ENCODE results near the gene GOLT1A. TPM values are rescaled to one million over a fixed set of nuclear protein-coding genes. Genes with fewer than 3 reads are reported as not detected.

The GOLT1A gene
- total and polyA plus RNA-seq, 10 of the 15 experiments (the other 5 are each of a cell fraction or from before 2014, with no cell fraction given) = 0.09 to 0.46 TPM; not detected in 8

DNA sequence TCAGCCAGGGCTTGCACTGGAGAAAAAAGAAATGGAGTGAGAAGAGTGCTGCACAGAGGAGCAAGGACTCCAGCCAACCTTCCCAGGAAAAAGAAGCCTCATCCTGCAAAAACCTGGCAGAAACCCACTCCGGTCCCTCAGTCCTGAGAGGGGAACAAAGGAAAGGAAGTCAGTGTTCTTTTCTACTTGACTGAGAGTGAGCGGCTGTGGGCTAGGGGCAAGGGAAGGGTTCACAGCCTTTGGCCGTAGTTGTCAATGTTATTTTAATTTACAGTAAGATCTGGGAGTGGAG, 8.9 kb upstream of the GOLT1A start (continued):
- TF ChIP-seq, protein P1, sequence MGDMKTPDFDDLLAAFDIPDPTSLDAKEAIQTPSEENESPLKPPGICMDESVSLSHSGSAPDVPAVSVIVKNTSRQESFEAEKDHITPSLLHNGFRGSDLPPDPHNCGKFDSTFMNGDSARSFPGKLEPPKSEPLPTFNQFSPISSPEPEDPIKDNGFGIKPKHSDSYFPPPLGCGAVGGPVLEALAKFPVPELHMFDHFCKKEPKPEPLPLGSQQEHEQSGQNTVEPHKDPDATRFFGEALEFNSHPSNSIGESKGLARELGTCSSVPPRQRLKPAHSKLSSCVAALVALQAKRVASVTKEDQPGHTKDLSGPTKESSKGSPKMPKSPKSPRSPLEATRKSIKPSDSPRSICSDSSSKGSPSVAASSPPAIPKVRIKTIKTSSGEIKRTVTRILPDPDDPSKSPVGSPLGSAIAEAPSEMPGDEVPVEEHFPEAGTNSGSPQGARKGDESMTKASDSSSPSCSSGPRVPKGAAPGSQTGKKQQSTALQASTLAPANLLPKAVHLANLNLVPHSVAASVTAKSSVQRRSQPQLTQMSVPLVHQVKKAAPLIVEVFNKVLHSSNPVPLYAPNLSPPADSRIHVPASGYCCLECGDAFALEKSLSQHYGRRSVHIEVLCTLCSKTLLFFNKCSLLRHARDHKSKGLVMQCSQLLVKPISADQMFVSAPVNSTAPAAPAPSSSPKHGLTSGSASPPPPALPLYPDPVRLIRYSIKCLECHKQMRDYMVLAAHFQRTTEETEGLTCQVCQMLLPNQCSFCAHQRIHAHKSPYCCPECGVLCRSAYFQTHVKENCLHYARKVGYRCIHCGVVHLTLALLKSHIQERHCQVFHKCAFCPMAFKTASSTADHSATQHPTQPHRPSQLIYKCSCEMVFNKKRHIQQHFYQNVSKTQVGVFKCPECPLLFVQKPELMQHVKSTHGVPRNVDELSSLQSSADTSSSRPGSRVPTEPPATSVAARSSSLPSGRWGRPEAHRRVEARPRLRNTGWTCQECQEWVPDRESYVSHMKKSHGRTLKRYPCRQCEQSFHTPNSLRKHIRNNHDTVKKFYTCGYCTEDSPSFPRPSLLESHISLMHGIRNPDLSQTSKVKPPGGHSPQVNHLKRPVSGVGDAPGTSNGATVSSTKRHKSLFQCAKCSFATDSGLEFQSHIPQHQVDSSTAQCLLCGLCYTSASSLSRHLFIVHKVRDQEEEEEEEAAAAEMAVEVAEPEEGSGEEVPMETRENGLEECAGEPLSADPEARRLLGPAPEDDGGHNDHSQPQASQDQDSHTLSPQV (IDR thresholded peaks at IDR 0.05) = no peak
- TF ChIP-seq MYC (IDR thresholded peaks at IDR 0.05; ENCODE audit: insufficient read depth, insufficient read length, insufficient replicate concordance, low read length, severe bottlenecking) = no peak
- TF ChIP-seq EED (IDR thresholded peaks at IDR 0.05; ENCODE audit: low read depth) = no peak
- TF ChIP-seq MLLT1 (IDR thresholded peaks at IDR 0.05) = no peak

DNA sequence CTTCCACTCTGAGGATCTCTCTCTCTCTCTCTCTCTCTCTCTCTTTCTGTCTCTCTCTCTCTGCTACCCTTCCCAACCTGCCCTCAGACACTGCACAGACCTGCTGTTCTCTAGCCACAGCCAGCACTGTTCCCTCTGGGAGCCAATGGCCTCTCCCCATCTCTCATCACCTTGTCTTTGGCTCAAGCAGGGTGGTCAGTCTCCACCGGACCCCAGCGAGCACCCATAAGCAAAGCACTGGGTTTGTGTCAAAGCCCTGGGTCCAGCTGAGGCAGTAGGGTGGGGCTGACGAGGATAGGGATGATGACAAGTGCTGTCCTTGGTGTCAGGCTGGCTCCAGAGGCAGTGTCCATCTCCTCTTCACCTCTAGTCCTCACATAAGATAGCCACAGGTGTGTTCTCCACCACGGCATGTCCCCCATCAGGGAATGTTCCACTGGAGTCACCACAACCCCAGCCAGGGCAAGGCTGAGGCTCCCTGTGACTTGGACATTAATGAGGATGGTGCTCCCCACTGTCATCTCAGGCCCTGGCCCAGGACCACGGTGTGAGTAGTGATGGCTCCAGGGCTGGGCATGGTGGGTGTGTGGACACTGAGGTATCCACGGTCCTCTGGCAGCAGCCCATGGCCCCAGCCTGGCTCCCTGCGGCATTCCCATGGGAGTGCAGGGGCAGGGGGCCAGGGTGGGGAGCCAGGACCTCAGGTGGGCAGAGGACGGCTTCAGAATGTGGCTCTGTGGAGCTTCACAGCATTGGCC, 8.4 kb upstream of the GOLT1A start:
- intact Hi-C loops (cut with micrococcal nuclease; ENCODE audit: unreplicated experiment) (no loop called here), in situ Hi-C loops (cut with MboI) (no loop called here)
- no peak for TF ChIP-seq SIN3A (IDR thresholded peaks at IDR 0.05; ENCODE audit: low read depth, low read length)
- TF ChIP-seq IKZF1 (conservative IDR thresholded peaks at IDR 0.05) = no peak
- no peak for TF ChIP-seq TCF7 (IDR thresholded peaks at IDR 0.05; ENCODE audit: borderline replicate concordance)
- no peak for TF ChIP-seq BCL11A (IDR thresholded peaks at IDR 0.05; ENCODE audit: low read depth, low read length)
- TF ChIP-seq MXI1 (IDR thresholded peaks at IDR 0.05; ENCODE audit: low read depth, low read length) = no peak
- Histone ChIP-seq H3K4me1 (ENCODE audit: control insufficient read depth, insufficient read depth, low read length) (no peaks in the 10 kb centered on the region), H3K79me2 (ENCODE audit: control insufficient read depth, insufficient read depth, low read length) (no peaks in the 10 kb centered on the region), H3K9me3 (replicated peaks; ENCODE audit: control insufficient read depth, insufficient read depth, low read length) (no peaks in the 10 kb centered on the region), H3K27me3 (replicated peaks in 1 of 2; ENCODE audit: control insufficient read depth in 2 of 2, insufficient read depth in 2 of 2, low read length in 1 of 2) (peaks cover 0 to 4% of the 10 kb centered on the region in 2 experiments), H3K4me2 (ENCODE audit: control insufficient read depth, insufficient read depth) (no peak overlapping the region), H3K36me3 (ENCODE audit: control insufficient read depth in 2 of 2, insufficient read depth in 2 of 2, low read length in 1 of 2) (no peaks in the 10 kb centered on the region), H3K4me3 (no peak overlapping the region), H2AFZ (ENCODE audit: control insufficient read depth, low read depth, low read length) (no peak overlapping the region), H3K9ac (ENCODE audit: control insufficient read depth, insufficient read depth, low read length) (no peak overlapping the region), H3K27ac (ENCODE audit: control insufficient read depth, insufficient read depth) (no peak overlapping the region), H4K20me1 (ENCODE audit: control insufficient read depth, insufficient read depth) (no peaks in the 10 kb centered on the region)
- ChIA-PET RAD21 (ENCODE audit: unreplicated experiment) (no interaction called here), SMC1A (ENCODE audit: uncharacterized antibody, unreplicated experiment) (no interaction called here), POLR2A (no interaction called here), CTCF (no interaction called here)
- WGBS (ENCODE audit: insufficient coverage, insufficient replicate concordance, low lambda C conversion rate, missing lambda C conversion rate) = under 1% methylated on average over 8 of the region's 8 CpGs
- FAIRE-seq (no peak), ATAC-seq (no peak), DNase-seq (ENCODE audit: low read depth, low spot score) (no peak)
- BruUV-seq (replicated peaks) = no TSS peak
